Colonic mucosa (tissue), 4 donors: ENCODE measurements around the gene ACSF3. TPM values are rescaled to one million over a fixed set of nuclear protein-coding genes. Genes with fewer than 3 reads are reported as not detected.

Experiments used
- DNase-seq: peaks from one replicate; pipeline ENCODE4 v3.0.0-alpha.2; 2020
- H3K27ac ChIP-seq: fragments of 200-600 bp; one replicate; pipeline ENCODE4 v1.8.0; 2021
- H3K27me3 ChIP-seq: fragments of 200-600 bp; one replicate; pipeline ENCODE4 v1.8.0; 2021
- H3K36me3 ChIP-seq: fragments of 200-600 bp; one replicate; pipeline ENCODE4 v1.8.0; 2021
- H3K4me1 ChIP-seq: fragments of 200-600 bp; one replicate; pipeline ENCODE4 v1.8.0; 2021; ENCODE audit warnings: mild to moderate bottlenecking
- H3K4me3 ChIP-seq: fragments of 200-600 bp; one replicate; pipeline ENCODE4 v1.8.0; 2021
- H3K9ac ChIP-seq, 2 donors: one replicate each; pipeline ENCODE4 v1.7.0; 2013; ENCODE audit warnings: control low read depth in 2 of 2, low read depth in 2 of 2, low read length in 2 of 2
- H3K9me3 ChIP-seq: fragments of 200-600 bp; one replicate; pipeline ENCODE4 v1.8.0; 2021
- intact Hi-C: fragments of 100-400 bp; cut with DNase I; formaldehyde crosslinking; loops from one replicate; pipeline ENCODE4 v1.14.1; 2022
- total RNA-seq, 2 donors: library from RNA; stranded (reverse); fragmentation: NEBNext Ultra II Directional in 1 of 2; extraction: Animal tissue kit (Norgen Biotek cat#: 25700) in 1 of 2; gene quantifications; one replicate each; pipeline ENCODE4 v1.2.1, GENCODE V29; 2021
- TF ChIP-seq, protein P1 (sequence below): fragments of 200-600 bp; IDR thresholded peaks from one replicate; pipeline ENCODE4 v1.8.0; 2022; ENCODE audit warnings: antibody characterized with exemption, mild to moderate bottlenecking
- donor health status: healthy.
- donor health status: DM: no; HTN: no; CAD: no.
- donor health status: DM: no; HTN: no; CAD: no.

Gene ACSF3
- total RNA-seq, 2 donors from 2014 or later = 60.2 TPM

DNA sequence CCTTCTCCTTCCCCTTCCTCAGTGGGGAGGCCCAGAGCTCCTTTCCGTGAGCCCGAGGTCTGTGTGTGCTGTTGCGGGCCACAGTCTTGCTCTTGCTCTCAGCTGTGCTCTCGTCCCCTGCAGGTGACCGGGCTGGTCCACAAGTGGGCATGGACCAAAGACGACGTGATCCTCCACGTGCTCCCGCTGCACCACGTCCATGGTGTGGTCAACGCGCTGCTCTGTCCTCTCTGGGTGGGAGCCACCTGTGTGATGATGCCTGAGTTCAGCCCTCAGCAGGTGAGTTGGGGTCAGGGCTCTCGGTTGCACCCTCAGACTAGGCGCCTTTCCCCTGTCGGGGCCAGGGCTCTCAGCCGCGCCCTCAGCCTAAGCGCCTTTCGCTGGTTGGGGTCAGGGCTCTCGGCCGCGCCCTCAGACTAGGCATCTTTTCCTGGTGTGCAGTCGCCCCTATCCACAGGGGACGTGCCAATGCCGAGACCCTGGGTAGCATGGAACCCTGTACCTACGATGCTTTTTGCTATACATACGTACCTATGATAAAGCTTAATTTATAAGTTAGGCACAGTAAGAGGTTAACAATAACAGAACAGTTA is 8.9 kb downstream of the ACSF3 start:
- Histone ChIP-seq H3K36me3 (no peaks in the 10 kb centered on the region), H3K4me1 (peaks cover 33% of the 10 kb centered on the region), H3K9me3 (no peaks in the 10 kb centered on the region), H3K27me3 (no peaks in the 10 kb centered on the region), H3K27ac (peak overlapping the region; percentile 78), H3K4me3 (peak overlapping the region; percentile 20), H3K9ac (peak overlapping the region; percentile 66 to 76)
- DNase-seq = peak; percentile 50
- intact Hi-C loops = no loop called here
- TF ChIP-seq, protein P1, sequence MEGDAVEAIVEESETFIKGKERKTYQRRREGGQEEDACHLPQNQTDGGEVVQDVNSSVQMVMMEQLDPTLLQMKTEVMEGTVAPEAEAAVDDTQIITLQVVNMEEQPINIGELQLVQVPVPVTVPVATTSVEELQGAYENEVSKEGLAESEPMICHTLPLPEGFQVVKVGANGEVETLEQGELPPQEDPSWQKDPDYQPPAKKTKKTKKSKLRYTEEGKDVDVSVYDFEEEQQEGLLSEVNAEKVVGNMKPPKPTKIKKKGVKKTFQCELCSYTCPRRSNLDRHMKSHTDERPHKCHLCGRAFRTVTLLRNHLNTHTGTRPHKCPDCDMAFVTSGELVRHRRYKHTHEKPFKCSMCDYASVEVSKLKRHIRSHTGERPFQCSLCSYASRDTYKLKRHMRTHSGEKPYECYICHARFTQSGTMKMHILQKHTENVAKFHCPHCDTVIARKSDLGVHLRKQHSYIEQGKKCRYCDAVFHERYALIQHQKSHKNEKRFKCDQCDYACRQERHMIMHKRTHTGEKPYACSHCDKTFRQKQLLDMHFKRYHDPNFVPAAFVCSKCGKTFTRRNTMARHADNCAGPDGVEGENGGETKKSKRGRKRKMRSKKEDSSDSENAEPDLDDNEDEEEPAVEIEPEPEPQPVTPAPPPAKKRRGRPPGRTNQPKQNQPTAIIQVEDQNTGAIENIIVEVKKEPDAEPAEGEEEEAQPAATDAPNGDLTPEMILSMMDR = no peak

DNA sequence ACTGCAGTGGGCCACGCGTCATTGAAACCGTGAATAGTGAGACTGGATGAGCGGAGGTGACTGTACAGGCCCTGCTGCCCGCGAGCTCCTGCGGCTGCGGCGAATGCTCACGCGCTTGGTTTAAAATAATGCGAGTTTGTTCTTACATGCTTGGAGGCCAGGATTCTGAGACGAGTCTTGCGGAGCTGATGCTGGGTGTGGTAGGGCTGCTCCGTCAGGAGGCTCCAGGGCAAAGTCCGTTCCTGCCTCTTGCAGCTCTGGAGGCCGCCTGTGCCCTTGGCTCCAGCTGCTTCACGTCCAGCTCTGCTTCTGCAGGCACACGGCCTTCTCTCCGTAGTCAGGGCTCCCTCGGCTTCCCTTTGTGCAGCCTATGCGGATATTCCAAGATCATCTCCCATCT is 9.5 kb downstream of the ACSF3 start:
- H3K4me3 ChIP-seq = peak overlapping the region; percentile 20
- H3K9ac ChIP-seq = peak overlapping the region; percentile 26 to 76
- no peaks in the 10 kb centered on the region for H3K9me3 ChIP-seq
- H3K27ac ChIP-seq = peak overlapping the region; percentile 78
- TF ChIP-seq, protein P1 = no peak
- intact Hi-C loops = no loop called here
- no peaks in the 10 kb centered on the region for H3K36me3 ChIP-seq
- peak; percentile 87 for DNase-seq
- H3K27me3 ChIP-seq = no peaks in the 10 kb centered on the region
- H3K4me1 ChIP-seq = peaks cover 28% of the 10 kb centered on the region

DNA sequence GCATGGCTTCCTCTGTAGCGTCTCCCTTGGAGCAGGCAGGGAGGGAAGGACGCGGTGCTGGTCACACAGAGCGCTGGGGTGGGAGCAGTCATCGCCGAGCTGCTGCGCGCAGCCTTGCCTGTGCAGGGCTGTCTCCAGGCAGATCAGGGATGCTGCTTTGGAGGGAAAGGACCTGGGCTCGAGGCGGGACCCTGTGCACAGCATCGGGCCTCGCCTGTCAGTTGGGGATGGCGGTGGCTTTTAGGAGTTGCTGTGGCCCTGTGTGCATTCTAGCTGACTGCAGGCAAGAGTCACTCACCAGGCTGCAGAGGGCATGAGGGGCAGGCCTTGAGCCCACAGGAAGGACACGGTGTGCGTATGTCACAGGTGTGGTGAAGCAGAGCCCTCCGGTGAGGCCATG is 10.1 kb downstream of the ACSF3 start:
- no peak overlapping the region for H3K27ac ChIP-seq
- intact Hi-C loops = no loop called here
- TF ChIP-seq, protein P1 = no peak
- no peaks in the 10 kb centered on the region for H3K27me3 ChIP-seq
- H3K4me1 ChIP-seq = peaks cover 25% of the 10 kb centered on the region
- H3K9me3 ChIP-seq = no peaks in the 10 kb centered on the region
- peak overlapping the region; percentile 18 to 76 for H3K9ac ChIP-seq
- no peaks in the 10 kb centered on the region for H3K36me3 ChIP-seq
- DNase-seq = no peak
- H3K4me3 ChIP-seq = peak overlapping the region; percentile 20

DNA sequence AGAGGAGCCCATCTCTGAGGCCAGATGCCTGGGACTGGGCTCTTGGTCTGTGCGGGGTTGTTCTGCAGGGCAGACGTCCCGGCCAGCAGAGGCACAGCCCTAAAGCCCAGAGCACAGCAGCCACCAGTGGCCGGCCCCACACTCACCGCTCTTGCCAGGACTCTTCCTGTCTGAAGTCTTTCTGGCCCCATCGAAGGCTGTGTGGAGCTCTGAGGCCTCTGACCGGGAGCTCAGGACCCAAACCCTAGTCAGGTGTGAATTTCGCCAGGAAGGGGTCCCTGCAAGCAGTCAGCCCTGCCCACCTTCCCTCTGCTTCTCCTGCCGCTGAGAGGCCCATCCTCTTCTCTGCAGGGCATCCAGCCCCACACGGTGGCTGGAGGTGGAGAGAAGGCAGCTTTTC is 10.7 kb downstream of the ACSF3 start:
- Histone ChIP-seq H3K36me3 (no peaks in the 10 kb centered on the region), H3K27me3 (no peaks in the 10 kb centered on the region), H3K9ac (no peak overlapping the region), H3K4me3 (no peak overlapping the region), H3K9me3 (no peaks in the 10 kb centered on the region), H3K4me1 (peaks cover 20% of the 10 kb centered on the region), H3K27ac (no peak overlapping the region)
- TF ChIP-seq, protein P1 = no peak
- DNase-seq = no peak
- intact Hi-C loops = no loop called here

DNA sequence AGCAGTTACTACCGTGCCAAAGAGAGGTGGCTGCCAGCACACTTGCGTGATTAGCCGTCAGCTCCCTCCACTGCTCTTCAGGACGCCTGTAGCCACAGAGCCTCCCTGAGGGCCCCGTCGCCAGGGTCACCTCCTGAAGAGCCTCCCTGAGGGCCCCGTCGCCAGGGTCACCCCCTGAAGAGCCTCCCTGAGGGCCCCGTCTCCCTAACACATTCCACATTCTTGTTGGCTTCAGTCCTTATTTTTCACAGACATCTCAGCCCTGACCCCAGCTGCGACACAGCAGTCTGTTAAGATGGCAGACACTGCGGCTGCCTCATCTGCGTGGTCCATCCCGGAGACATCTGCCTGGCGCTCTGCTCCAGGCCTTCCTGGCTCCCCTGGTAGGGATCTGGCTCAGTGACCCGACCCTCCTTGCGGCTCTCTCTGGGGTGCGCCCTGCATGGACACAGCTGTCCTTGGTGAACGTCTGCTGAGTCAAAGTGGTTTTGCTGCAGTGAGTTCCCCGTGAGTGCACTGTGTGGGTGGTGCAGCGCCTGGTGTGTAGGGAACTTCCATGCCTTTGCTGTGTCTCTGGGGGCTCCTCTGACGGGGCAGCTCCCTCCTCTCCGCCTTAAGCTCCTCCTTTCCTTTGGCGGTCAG is 11.4 kb downstream of the ACSF3 start:
- H3K4me3 ChIP-seq = no peak overlapping the region
- no peak overlapping the region for H3K27ac ChIP-seq
- H3K9ac ChIP-seq = no peak overlapping the region
- H3K9me3 ChIP-seq = no peaks in the 10 kb centered on the region
- no peak for DNase-seq
- TF ChIP-seq, protein P1 = no peak
- no peaks in the 10 kb centered on the region for H3K36me3 ChIP-seq
- no peaks in the 10 kb centered on the region for H3K27me3 ChIP-seq
- intact Hi-C loops = no loop called here
- H3K4me1 ChIP-seq = peaks cover 12% of the 10 kb centered on the region
